WTC11 (cell line): ENCODE data around the gene LIPI. TPM values are rescaled to one million over a fixed set of nuclear protein-coding genes. Genes with fewer than 3 reads are reported as not detected.

Source experiments
- ATAC-seq: fragments of 200-7000 bp; cut with Tn5 transposase; 2 replicates; pipeline ENCODE4 v1.10.0; 2021; ENCODE audit warnings: mild to moderate bottlenecking, moderate library complexity
- CTCF ChIA-PET: fragments of 300-600 bp; sonication (Branson Sonifier 250); formaldehyde crosslinking; loops from one replicate; lab custom pipeline; 2021; ENCODE audit warnings: antibody characterized with exemption; lab: Charles Lee
- POLR2A ChIA-PET: fragments of 350-600 bp; sonication (Branson Sonifier 250); formaldehyde crosslinking; loops from one replicate; lab custom pipeline; 2021; ENCODE audit warnings: antibody characterized with exemption; lab: Charles Lee
- DNase-seq: peaks from one replicate; pipeline ENCODE4 v3.0.0; 2021; ENCODE audit warnings: low spot score
- H3K27ac Mint-ChIP-seq: 2 replicates; pipeline ENCODE4 v1.8.0; 2021; ENCODE audit warnings: mixed read lengths
- H3K27me3 Mint-ChIP-seq: 2 replicates; pipeline ENCODE4 v1.8.0; 2021; ENCODE audit warnings: low read depth, mild to moderate bottlenecking, moderate library complexity, mixed read lengths
- H3K36me3 Mint-ChIP-seq: 2 replicates; pipeline ENCODE4 v1.8.0; 2021; ENCODE audit warnings: mixed read lengths
- H3K4me1 Mint-ChIP-seq: 2 replicates; pipeline ENCODE4 v1.8.0; 2022; ENCODE audit warnings: mixed read lengths
- H3K4me3 Mint-ChIP-seq: 2 replicates; pipeline ENCODE4 v1.8.0; 2021; ENCODE audit warnings: mild to moderate bottlenecking, moderate library complexity, mixed read lengths
- H3K9me3 Mint-ChIP-seq: 2 replicates; pipeline ENCODE4 v1.8.0; 2021; ENCODE audit warnings: mixed read lengths
- AFF4 ChIP-seq: sonication (generic); formaldehyde crosslinking; IDR thresholded peaks from 2 replicates; pipeline ENCODE4 v1.8.1; 2023; ENCODE audit warnings: mild to moderate bottlenecking, missing genetic modification reagents, borderline replicate concordance
- ATF1 ChIP-seq: sonication (generic); formaldehyde crosslinking; IDR thresholded peaks from 2 replicates; pipeline ENCODE4 v1.8.1; 2023; ENCODE audit warnings: mild to moderate bottlenecking, moderate library complexity, missing genetic modification reagents
- ATF3 ChIP-seq: sonication (generic); formaldehyde crosslinking; conservative IDR thresholded peaks from 2 replicates; pipeline ENCODE4 v1.8.1; 2022; ENCODE audit warnings: mild to moderate bottlenecking, missing genetic modification reagents
- FOXJ3 ChIP-seq: sonication (generic); formaldehyde crosslinking; IDR thresholded peaks from 2 replicates; pipeline ENCODE4 v1.9.0; 2021; ENCODE audit warnings: missing genetic modification reagents, mild to moderate bottlenecking, borderline replicate concordance
- JUN ChIP-seq: sonication (generic); formaldehyde crosslinking; IDR thresholded peaks from 2 replicates; pipeline ENCODE4 v1.8.0; 2023; ENCODE audit warnings: mild to moderate bottlenecking, missing genetic modification reagents
- MAX ChIP-seq: sonication (generic); formaldehyde crosslinking; IDR thresholded peaks from 2 replicates; pipeline ENCODE4 v1.8.0; 2022; ENCODE audit warnings: mild to moderate bottlenecking, missing genetic modification reagents
- MYBL2 ChIP-seq: sonication (generic); formaldehyde crosslinking; IDR thresholded peaks from 2 replicates; pipeline ENCODE4 v1.8.1; 2023; ENCODE audit warnings: mild to moderate bottlenecking, moderate library complexity, missing genetic modification reagents
- NR2C2 ChIP-seq: sonication (generic); formaldehyde crosslinking; IDR thresholded peaks from 2 replicates; pipeline ENCODE4 v1.8.0; 2022; ENCODE audit warnings: mild to moderate bottlenecking, missing genetic modification reagents
- SP1 ChIP-seq: sonication (generic); formaldehyde crosslinking; conservative IDR thresholded peaks from 2 replicates; pipeline ENCODE4 v1.8.1; 2022; ENCODE audit warnings: missing genetic modification reagents
- TEAD4 ChIP-seq: sonication (generic); formaldehyde crosslinking; IDR thresholded peaks from 2 replicates; pipeline ENCODE4 v1.8.0; 2022; ENCODE audit warnings: mild to moderate bottlenecking, missing genetic modification reagents
- TP53 ChIP-seq: sonication (generic); formaldehyde crosslinking; IDR thresholded peaks from 2 replicates; pipeline ENCODE4 v1.8.1; 2023; ENCODE audit warnings: mild to moderate bottlenecking, missing genetic modification reagents
- ZNF232 ChIP-seq: sonication (generic); formaldehyde crosslinking; IDR thresholded peaks from 2 replicates; pipeline ENCODE4 v1.8.0; 2022; ENCODE audit warnings: mild to moderate bottlenecking, missing genetic modification reagents
- ZNF416 ChIP-seq: fragments of 250-450 bp; sonication (Bioruptor Pico); IDR thresholded peaks from 2 replicates; pipeline ENCODE4 v1.9.0; 2021; ENCODE audit warnings: mild to moderate bottlenecking, inconsistent platforms
- total RNA-seq: library from RNA; stranded (reverse); gene quantifications from 3 replicates; pipeline ENCODE4 v1.2.3, GENCODE V29; 2021
- TF ChIP-seq, protein P1 (sequence below): sonication (generic); formaldehyde crosslinking; IDR thresholded peaks from 2 replicates; pipeline ENCODE4 v1.8.0; 2022; ENCODE audit warnings: mild to moderate bottlenecking, missing genetic modification reagents
- TF ChIP-seq, protein P2 (sequence below): sonication (generic); formaldehyde crosslinking; IDR thresholded peaks from 2 replicates; pipeline ENCODE4 v1.8.0; 2022; ENCODE audit warnings: mild to moderate bottlenecking, missing genetic modification reagents
- TF ChIP-seq, protein P3 (sequence below): sonication (generic); formaldehyde crosslinking; IDR thresholded peaks from 2 replicates; pipeline ENCODE4 v1.8.1; 2022; ENCODE audit warnings: missing genetic modification reagents, borderline replicate concordance
- TF ChIP-seq, protein P4 (sequence below): sonication (generic); formaldehyde crosslinking; conservative IDR thresholded peaks from 2 replicates; pipeline ENCODE4 v1.8.1; 2023; ENCODE audit warnings: mild to moderate bottlenecking, low read depth, missing genetic modification reagents, moderate library complexity

Gene LIPI
- total RNA-seq, 1 experiment from 2014 or later = not detected

DNA sequence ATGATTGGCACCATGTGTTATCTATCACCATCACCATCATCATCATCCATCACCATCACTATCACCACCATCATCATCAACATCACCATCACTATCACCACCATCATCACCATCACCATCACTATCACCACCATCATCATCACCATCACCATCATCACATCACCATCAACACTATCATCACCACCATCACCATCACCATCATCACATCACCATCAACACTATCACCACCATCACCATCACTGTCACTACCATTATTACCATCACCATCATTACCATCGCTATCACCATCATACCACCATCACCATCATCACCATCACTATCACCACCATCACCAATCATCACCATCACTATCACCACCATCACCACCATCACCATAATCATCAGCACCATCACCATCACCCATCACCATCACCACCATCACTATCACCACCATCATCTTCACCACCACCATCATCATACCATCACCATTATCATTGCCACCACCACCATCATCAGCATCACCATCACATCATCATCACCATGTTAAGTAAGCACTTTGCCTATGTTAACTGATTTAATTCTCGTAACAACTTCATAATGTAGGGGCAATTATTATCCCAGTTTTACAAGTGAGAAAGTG lies 112.8 kb downstream of the LIPI start:
- H3K9me3 Mint-ChIP-seq = peaks cover 9% of the 10 kb centered on the region
- ATAC-seq = no peak

GRCh38 chr21:14096577-14096976 lies 114.2 kb downstream of the LIPI start:
- TF ChIP-seq, protein P1, sequence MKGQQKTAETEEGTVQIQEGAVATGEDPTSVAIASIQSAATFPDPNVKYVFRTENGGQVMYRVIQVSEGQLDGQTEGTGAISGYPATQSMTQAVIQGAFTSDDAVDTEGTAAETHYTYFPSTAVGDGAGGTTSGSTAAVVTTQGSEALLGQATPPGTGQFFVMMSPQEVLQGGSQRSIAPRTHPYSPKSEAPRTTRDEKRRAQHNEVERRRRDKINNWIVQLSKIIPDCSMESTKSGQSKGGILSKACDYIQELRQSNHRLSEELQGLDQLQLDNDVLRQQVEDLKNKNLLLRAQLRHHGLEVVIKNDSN (CRISPR knock-in tag) = no peak
- TF ChIP-seq MYBL2 (CRISPR knock-in tag) = no peak
- no peak for TF ChIP-seq FOXJ3 (CRISPR knock-in tag)
- TF ChIP-seq SP1 (CRISPR knock-in tag) = no peak
- TF ChIP-seq, protein P2, sequence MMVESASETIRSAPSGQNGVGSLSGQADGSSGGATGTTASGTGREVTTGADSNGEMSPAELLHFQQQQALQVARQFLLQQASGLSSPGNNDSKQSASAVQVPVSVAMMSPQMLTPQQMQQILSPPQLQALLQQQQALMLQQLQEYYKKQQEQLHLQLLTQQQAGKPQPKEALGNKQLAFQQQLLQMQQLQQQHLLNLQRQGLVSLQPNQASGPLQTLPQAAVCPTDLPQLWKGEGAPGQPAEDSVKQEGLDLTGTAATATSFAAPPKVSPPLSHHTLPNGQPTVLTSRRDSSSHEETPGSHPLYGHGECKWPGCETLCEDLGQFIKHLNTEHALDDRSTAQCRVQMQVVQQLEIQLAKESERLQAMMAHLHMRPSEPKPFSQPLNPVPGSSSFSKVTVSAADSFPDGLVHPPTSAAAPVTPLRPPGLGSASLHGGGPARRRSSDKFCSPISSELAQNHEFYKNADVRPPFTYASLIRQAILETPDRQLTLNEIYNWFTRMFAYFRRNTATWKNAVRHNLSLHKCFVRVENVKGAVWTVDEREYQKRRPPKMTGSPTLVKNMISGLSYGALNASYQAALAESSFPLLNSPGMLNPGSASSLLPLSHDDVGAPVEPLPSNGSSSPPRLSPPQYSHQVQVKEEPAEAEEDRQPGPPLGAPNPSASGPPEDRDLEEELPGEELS (CRISPR knock-in tag) = no peak
- no peak for TF ChIP-seq ZNF232
- TF ChIP-seq TEAD4 (CRISPR knock-in tag) = no peak
- no peak for TF ChIP-seq MAX
- no peak for TF ChIP-seq NR2C2 (CRISPR knock-in tag)
- TF ChIP-seq, protein P3, sequence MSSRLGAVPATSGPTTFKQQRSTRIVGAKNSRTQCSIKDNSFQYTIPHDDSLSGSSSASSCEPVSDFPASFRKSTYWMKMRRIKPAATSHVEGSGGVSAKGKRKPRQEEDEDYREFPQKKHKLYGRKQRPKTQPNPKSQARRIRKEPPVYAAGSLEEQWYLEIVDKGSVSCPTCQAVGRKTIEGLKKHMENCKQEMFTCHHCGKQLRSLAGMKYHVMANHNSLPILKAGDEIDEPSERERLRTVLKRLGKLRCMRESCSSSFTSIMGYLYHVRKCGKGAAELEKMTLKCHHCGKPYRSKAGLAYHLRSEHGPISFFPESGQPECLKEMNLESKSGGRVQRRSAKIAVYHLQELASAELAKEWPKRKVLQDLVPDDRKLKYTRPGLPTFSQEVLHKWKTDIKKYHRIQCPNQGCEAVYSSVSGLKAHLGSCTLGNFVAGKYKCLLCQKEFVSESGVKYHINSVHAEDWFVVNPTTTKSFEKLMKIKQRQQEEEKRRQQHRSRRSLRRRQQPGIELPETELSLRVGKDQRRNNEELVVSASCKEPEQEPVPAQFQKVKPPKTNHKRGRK (CRISPR knock-in tag) = no peak
- TF ChIP-seq, protein P4, sequence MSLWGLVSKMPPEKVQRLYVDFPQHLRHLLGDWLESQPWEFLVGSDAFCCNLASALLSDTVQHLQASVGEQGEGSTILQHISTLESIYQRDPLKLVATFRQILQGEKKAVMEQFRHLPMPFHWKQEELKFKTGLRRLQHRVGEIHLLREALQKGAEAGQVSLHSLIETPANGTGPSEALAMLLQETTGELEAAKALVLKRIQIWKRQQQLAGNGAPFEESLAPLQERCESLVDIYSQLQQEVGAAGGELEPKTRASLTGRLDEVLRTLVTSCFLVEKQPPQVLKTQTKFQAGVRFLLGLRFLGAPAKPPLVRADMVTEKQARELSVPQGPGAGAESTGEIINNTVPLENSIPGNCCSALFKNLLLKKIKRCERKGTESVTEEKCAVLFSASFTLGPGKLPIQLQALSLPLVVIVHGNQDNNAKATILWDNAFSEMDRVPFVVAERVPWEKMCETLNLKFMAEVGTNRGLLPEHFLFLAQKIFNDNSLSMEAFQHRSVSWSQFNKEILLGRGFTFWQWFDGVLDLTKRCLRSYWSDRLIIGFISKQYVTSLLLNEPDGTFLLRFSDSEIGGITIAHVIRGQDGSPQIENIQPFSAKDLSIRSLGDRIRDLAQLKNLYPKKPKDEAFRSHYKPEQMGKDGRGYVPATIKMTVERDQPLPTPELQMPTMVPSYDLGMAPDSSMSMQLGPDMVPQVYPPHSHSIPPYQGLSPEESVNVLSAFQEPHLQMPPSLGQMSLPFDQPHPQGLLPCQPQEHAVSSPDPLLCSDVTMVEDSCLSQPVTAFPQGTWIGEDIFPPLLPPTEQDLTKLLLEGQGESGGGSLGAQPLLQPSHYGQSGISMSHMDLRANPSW (CRISPR knock-in tag) = no peak
- TF ChIP-seq JUN (CRISPR knock-in tag) = no peak
- no peak for TF ChIP-seq ATF1
- no peak for TF ChIP-seq TP53 (CRISPR knock-in tag)
- no peak for TF ChIP-seq AFF4 (CRISPR knock-in tag)
- TF ChIP-seq ATF3 = no peak
- ChIA-PET POLR2A (no interaction called here), CTCF (interaction anchor here (1.0 kb wide), 1 partner anchor 23 kb away, joined by 3 read pairs; no protein-coding TSS in a partner anchor)
- H3K27me3 Mint-ChIP-seq = no peaks in the 10 kb centered on the region
- H3K4me3 Mint-ChIP-seq = no peak overlapping the region
- H3K36me3 Mint-ChIP-seq = peaks cover 37% of the 10 kb centered on the region
- DNase-seq (no peak), ATAC-seq (no peak)
- peaks cover 6% of the 10 kb centered on the region for H3K4me1 Mint-ChIP-seq
- peaks cover 19% of the 10 kb centered on the region for H3K9me3 Mint-ChIP-seq
- no peak overlapping the region for H3K27ac Mint-ChIP-seq

More for the DNA sequence above, 112.8 kb downstream of the LIPI start:
- no peaks in the 10 kb centered on the region for H3K27me3 Mint-ChIP-seq
- no peak overlapping the region for H3K27ac Mint-ChIP-seq
- H3K4me3 Mint-ChIP-seq = no peak overlapping the region
- TF ChIP-seq ZNF232 = no peak
- no peak for TF ChIP-seq ZNF416
- TF ChIP-seq, protein P2 (CRISPR knock-in tag) = no peak
- TF ChIP-seq, all 79 proteins: peak for 0
- Mint-ChIP-seq H3K4me1 (peaks cover 14% of the 10 kb centered on the region), H3K36me3 (peaks cover 30% of the 10 kb centered on the region)
- POLR2A ChIA-PET = no interaction called here
- no peak for DNase-seq
- CTCF ChIA-PET = no interaction called here
